ENCODE measurements around the gene RDM1. TPM values are rescaled to one million over a fixed set of nuclear protein-coding genes. Genes with fewer than 3 reads are reported as not detected.
A peak's percentile ranks its signal among the peaks of the same experiment; 100 is the strongest.
"Not testable (repeated sequence)": the region's sequence is repeated elsewhere in the genome, so short reads cannot be mapped to it uniquely, and the experiment has no call there.

RDM1 gene
- total RNA-seq, 1 donor from 2014 or later, result 4.2 TPM

GRCh38 chr17:35947156-35947585 is 16.6 kb upstream of the RDM1 start:
- Mint-ChIP-seq H3K4me1 (ENCODE audit: low read depth) (peaks cover 28% of the 10 kb centered on the region), H3K27me3 (no peaks in the 10 kb centered on the region), H3K36me3 (ENCODE audit: insufficient read depth) (no peaks in the 10 kb centered on the region), H3K27ac (no peak overlapping the region), H3K4me3 (ENCODE audit: low read depth) (no peak overlapping the region), H3K9me3 (ENCODE audit: low read depth) (no peaks in the 10 kb centered on the region)
- DNase-seq (ENCODE audit: low spot score, unreplicated experiment), result peak; percentile 46
- peak; percentile 84 for TF ChIP-seq CTCF (IDR thresholded peaks at IDR 0.05; ENCODE audit: unreplicated experiment)

GRCh38 chr17:35944151-35944550 is 13.6 kb upstream of the RDM1 start:
- no peak for DNase-seq (ENCODE audit: low spot score, unreplicated experiment)
- Mint-ChIP-seq H3K36me3 (ENCODE audit: insufficient read depth) (no peaks in the 10 kb centered on the region), H3K27me3 (no peaks in the 10 kb centered on the region), H3K27ac (peak overlapping the region; percentile 60), H3K4me3 (ENCODE audit: low read depth) (no peak overlapping the region), H3K4me1 (ENCODE audit: low read depth) (peaks cover 24% of the 10 kb centered on the region), H3K9me3 (ENCODE audit: low read depth) (no peaks in the 10 kb centered on the region)
- no peak for TF ChIP-seq CTCF (IDR thresholded peaks at IDR 0.05; ENCODE audit: unreplicated experiment)

GRCh38 chr17:35943537-35943936 is 13.0 kb upstream of the RDM1 start, which contains the start of gene LYZL6:
Gene LYZL6, minus strand, starts transcription at chr17:35943713. Its CDS starts 4,357 bp downstream, at chr17:35939356.
- no peak for DNase-seq (ENCODE audit: low spot score, unreplicated experiment)
- Mint-ChIP-seq H3K27ac (peak within 1 kb of the TSS; percentile 60), H3K27me3 (no peaks in the 10 kb centered on the region), H3K9me3 (ENCODE audit: low read depth) (no peaks in the 10 kb centered on the region), H3K36me3 (ENCODE audit: insufficient read depth) (no peaks in the 10 kb centered on the region), H3K4me1 (ENCODE audit: low read depth) (peaks cover 24% of the 10 kb centered on the region), H3K4me3 (ENCODE audit: low read depth) (no peak within 1 kb of the TSS)
- no peak for TF ChIP-seq CTCF (IDR thresholded peaks at IDR 0.05; ENCODE audit: unreplicated experiment)

GRCh38 chr17:35942588-35943186 is 12.1 kb upstream of the RDM1 start:
- H3K4me3 Mint-ChIP-seq (ENCODE audit: low read depth), result no peak overlapping the region
- DNase-seq (ENCODE audit: low spot score, unreplicated experiment), result no peak
- H3K27ac Mint-ChIP-seq, result peak overlapping the region; percentile 60

GRCh38 chr17:35938492-35938891 is 7.9 kb upstream of the RDM1 start:
- not testable (repeated sequence) for H3K27ac Mint-ChIP-seq; H3K4me3 Mint-ChIP-seq (ENCODE audit: low read depth); H3K36me3 Mint-ChIP-seq (ENCODE audit: insufficient read depth); DNase-seq (ENCODE audit: low spot score, unreplicated experiment); H3K27me3 Mint-ChIP-seq; H3K9me3 Mint-ChIP-seq (ENCODE audit: low read depth)
- H3K4me1 Mint-ChIP-seq (ENCODE audit: low read depth), result peaks cover 17% of the 10 kb centered on the region

More at GRCh38 chr17:35942588-35943186, 12.1 kb upstream of the RDM1 start:
- Mint-ChIP-seq H3K27me3 (no peaks in the 10 kb centered on the region), H3K9me3 (ENCODE audit: low read depth) (no peaks in the 10 kb centered on the region), H3K4me1 (ENCODE audit: low read depth) (peaks cover 24% of the 10 kb centered on the region), H3K36me3 (ENCODE audit: insufficient read depth) (no peaks in the 10 kb centered on the region)
- TF ChIP-seq CTCF (IDR thresholded peaks at IDR 0.05; ENCODE audit: unreplicated experiment), result no peak

GRCh38 chr17:35936063-35936462 is 5.5 kb upstream of the RDM1 start:
- Mint-ChIP-seq H3K4me3 (ENCODE audit: low read depth) (no peak overlapping the region), H3K27ac (no peak overlapping the region), H3K9me3 (ENCODE audit: low read depth) (no peaks in the 10 kb centered on the region), H3K27me3 (no peaks in the 10 kb centered on the region), H3K4me1 (ENCODE audit: low read depth) (peaks cover 8% of the 10 kb centered on the region), H3K36me3 (ENCODE audit: insufficient read depth) (no peaks in the 10 kb centered on the region)
- no peak for DNase-seq (ENCODE audit: low spot score, unreplicated experiment)
- no peak for TF ChIP-seq CTCF (IDR thresholded peaks at IDR 0.05; ENCODE audit: unreplicated experiment)
